Stimulated activated CD8-positive, alpha-beta memory T cell treated with anti-CD3 and anti-CD28 coated beads, Interleukin-12 subunit alpha, Interleukin-12 subunit beta, amount 100 ng/mL, for 24 hours (primary cell): ENCODE data around the gene GNPDA1.

Experiments used
- DNase-seq: peaks from one replicate; pipeline ENCODE4 v3.0.0-alpha.2; 2020; ENCODE audit errors: extremely low read depth

Gene GNPDA1

GRCh38 chr5:142023836-142024235 is 11.0 kb upstream of the GNPDA1 start:
- no peak for DNase-seq

GRCh38 chr5:142020122-142020659 is 7.4 kb upstream of the GNPDA1 start:
- DNase-seq = no peak

GRCh38 chr5:142017832-142018427 is 5.1 kb upstream of the GNPDA1 start:
- no peak for DNase-seq

- no peak for DNase-seq
Measured at GRCh38 chr5:142016556-142016955, 3.7 kb upstream of the GNPDA1 start.

- no peak for DNase-seq
Measured at GRCh38 chr5:142015781-142016533, 3.1 kb upstream of the GNPDA1 start.

GRCh38 chr5:142014911-142015584 is 2.2 kb upstream of the GNPDA1 start:
- no peak for DNase-seq

- no peak for DNase-seq
Measured at GRCh38 chr5:142013734-142014521, 1.1 kb upstream of the GNPDA1 start.

GRCh38 chr5:142012186-142012785 is 541 bp downstream of the GNPDA1 start:
- no peak for DNase-seq

- DNase-seq = no peak
Measured at GRCh38 chr5:142011572-142012185, 1.1 kb downstream of the GNPDA1 start.

- no peak for DNase-seq
Measured at GRCh38 chr5:142009886-142010285, 2.9 kb downstream of the GNPDA1 start.

GRCh38 chr5:142008813-142009212 is 4.0 kb downstream of the GNPDA1 start:
- no peak for DNase-seq

GRCh38 chr5:142007237-142007544 is 5.6 kb downstream of the GNPDA1 start:
- no peak for DNase-seq

GRCh38 chr5:142006363-142007236 is 6.2 kb downstream of the GNPDA1 start:
- DNase-seq = no peak

GRCh38 chr5:142003266-142003800 is 9.5 kb downstream of the GNPDA1 start:
- DNase-seq = no peak

GRCh38 chr5:142000704-142001484 is 11.9 kb downstream of the GNPDA1 start:
- DNase-seq = no peak

GRCh38 chr5:142000173-142000572 is 12.7 kb downstream of the GNPDA1 start:
- no peak for DNase-seq

GRCh38 chr5:141997358-141997960 is 15.4 kb downstream of the GNPDA1 start:
- DNase-seq = no peak

GRCh38 chr5:141995656-141996055 is 17.2 kb downstream of the GNPDA1 start:
- no peak for DNase-seq
